ENCODE results near the gene SIAH2. TPM values are rescaled to one million over a fixed set of nuclear protein-coding genes. Genes with fewer than 3 reads are reported as not detected.

The SIAH2 gene
- polyA plus RNA-seq, 2 donors, result 16.3 to 32.4 TPM

- H3K9me3 ChIP-seq (ENCODE audit: control insufficient read depth in 2 of 2, insufficient read depth in 1 of 2, low read depth in 1 of 2, low read length in 1 of 2), result no peaks in the 10 kb centered on the region
- H3K4me3 ChIP-seq (ENCODE audit: low read depth in 1 of 2, low read length in 2 of 2), result no peak overlapping the region
- no peaks in the 10 kb centered on the region for H3K36me3 ChIP-seq (ENCODE audit: control insufficient read depth in 2 of 2, insufficient read depth in 2 of 2, low read length in 1 of 2)
- H3K27ac ChIP-seq (ENCODE audit: low read depth in 2 of 2, low read length in 1 of 2), result no peak overlapping the region
- H3K27me3 ChIP-seq (ENCODE audit: control insufficient read depth in 1 of 2, insufficient read depth in 2 of 2, low read length in 2 of 2), result no peaks in the 10 kb centered on the region
- WGBS, 2 donors, result 67 to 79% methylated on average over 2 of the region's 2 CpGs
- H3K4me1 ChIP-seq (ENCODE audit: control insufficient read depth in 2 of 2, insufficient read depth in 2 of 2, low read length in 1 of 2), result no peaks in the 10 kb centered on the region
Measured at GRCh38 chr3:150699068-150699639, 63.8 kb downstream of the SIAH2 start.

- no peaks in the 10 kb centered on the region for H3K9me3 ChIP-seq (ENCODE audit: control insufficient read depth in 2 of 2, insufficient read depth in 1 of 2, low read depth in 1 of 2, low read length in 1 of 2)
- no peak overlapping the region for H3K4me3 ChIP-seq (ENCODE audit: low read depth in 1 of 2, low read length in 2 of 2)
- H3K36me3 ChIP-seq (ENCODE audit: control insufficient read depth in 2 of 2, insufficient read depth in 2 of 2, low read length in 1 of 2), result no peaks in the 10 kb centered on the region
Measured at GRCh38 chr3:150697646-150698045, 65.3 kb downstream of the SIAH2 start.

GRCh38 chr3:150691414-150692040 lies 71.4 kb downstream of the SIAH2 start:
- no peak overlapping the region for H3K4me3 ChIP-seq (ENCODE audit: low read depth in 1 of 2, low read length in 2 of 2)
- no peaks in the 10 kb centered on the region for H3K9me3 ChIP-seq (ENCODE audit: control insufficient read depth in 2 of 2, insufficient read depth in 1 of 2, low read depth in 1 of 2, low read length in 1 of 2)
- H3K27ac ChIP-seq (ENCODE audit: low read depth in 2 of 2, low read length in 1 of 2), result no peak overlapping the region
- no peaks in the 10 kb centered on the region for H3K27me3 ChIP-seq (ENCODE audit: control insufficient read depth in 1 of 2, insufficient read depth in 2 of 2, low read length in 2 of 2)
- WGBS, 2 donors, result 86 to 87% methylated on average over 2 of the region's 2 CpGs
- no peaks in the 10 kb centered on the region for H3K36me3 ChIP-seq (ENCODE audit: control insufficient read depth in 2 of 2, insufficient read depth in 2 of 2, low read length in 1 of 2)
- no peaks in the 10 kb centered on the region for H3K4me1 ChIP-seq (ENCODE audit: control insufficient read depth in 2 of 2, insufficient read depth in 2 of 2, low read length in 1 of 2)

More at GRCh38 chr3:150697646-150698045, 65.3 kb downstream of the SIAH2 start:
- no peak overlapping the region for H3K27ac ChIP-seq (ENCODE audit: low read depth in 2 of 2, low read length in 1 of 2)
- no peaks in the 10 kb centered on the region for H3K27me3 ChIP-seq (ENCODE audit: control insufficient read depth in 1 of 2, insufficient read depth in 2 of 2, low read length in 2 of 2)
- no peaks in the 10 kb centered on the region for H3K4me1 ChIP-seq (ENCODE audit: control insufficient read depth in 2 of 2, insufficient read depth in 2 of 2, low read length in 1 of 2)

Other genes with a start within 250 kb of the SIAH2 start
- gene SERP1, start 216.7 kb downstream of the SIAH2 start, polyA plus RNA-seq, result 10 to 100 TPM; 36.1 to 99.0 TPM
- gene EIF2A, start 216.4 kb downstream of the SIAH2 start, polyA plus RNA-seq, result 10 to 100 TPM; 50.4 to 63.7 TPM
- 10 to 100 TPM; 14.6 to 62.5 TPM for gene SELENOT, start 159.8 kb downstream of the SIAH2 start, polyA plus RNA-seq
- gene ERICH6, start 59.2 kb downstream of the SIAH2 start, polyA plus RNA-seq, result not detected
- not detected for gene MINDY4B, start 142.3 kb upstream of the SIAH2 start, polyA plus RNA-seq
- not detected for gene CLRN1, start 209.6 kb upstream of the SIAH2 start, polyA plus RNA-seq

All from esophagus (tissue), 2 donors.